ENCODE measurements around the gene ADGRA1. TPM values are rescaled to one million over a fixed set of nuclear protein-coding genes. Genes with fewer than 3 reads are reported as not detected.
"Not testable (repeated sequence)": the region's sequence is repeated elsewhere in the genome, so short reads cannot be mapped to it uniquely, and the experiment has no call there.

ADGRA1 gene
- total RNA-seq, 1 experiment from 2014 or later: not detected

- H3K4me3 Mint-ChIP-seq (ENCODE audit: unreplicated experiment): no peak overlapping the region
- H3K4me1 Mint-ChIP-seq (ENCODE audit: insufficient read depth, unreplicated experiment): no peaks in the 10 kb centered on the region
- TF ChIP-seq CTCF (IDR thresholded peaks at IDR 0.05; ENCODE audit: unreplicated experiment): no peak
- no peaks in the 10 kb centered on the region for H3K36me3 Mint-ChIP-seq (ENCODE audit: insufficient read depth, unreplicated experiment)
- CTCF ChIA-PET: no interaction called here
- no peak overlapping the region for H3K27ac Mint-ChIP-seq (ENCODE audit: low read depth, unreplicated experiment)
- BruUV-seq (replicated peaks): no TSS peak
- POLR2A ChIA-PET: no interaction called here
- intact Hi-C loops (cut with micrococcal nuclease): no loop called here
- DNase-seq (ENCODE audit: unreplicated experiment): no peak
- peaks cover 56% of the 10 kb centered on the region for H3K27me3 Mint-ChIP-seq (ENCODE audit: insufficient read depth, unreplicated experiment)
- peaks cover 29% of the 10 kb centered on the region for H3K9me3 Mint-ChIP-seq (ENCODE audit: unreplicated experiment)
These were observed 62.5 kb downstream of the ADGRA1 start for GRCh38 chr10:133150226-133150625.

DNA sequence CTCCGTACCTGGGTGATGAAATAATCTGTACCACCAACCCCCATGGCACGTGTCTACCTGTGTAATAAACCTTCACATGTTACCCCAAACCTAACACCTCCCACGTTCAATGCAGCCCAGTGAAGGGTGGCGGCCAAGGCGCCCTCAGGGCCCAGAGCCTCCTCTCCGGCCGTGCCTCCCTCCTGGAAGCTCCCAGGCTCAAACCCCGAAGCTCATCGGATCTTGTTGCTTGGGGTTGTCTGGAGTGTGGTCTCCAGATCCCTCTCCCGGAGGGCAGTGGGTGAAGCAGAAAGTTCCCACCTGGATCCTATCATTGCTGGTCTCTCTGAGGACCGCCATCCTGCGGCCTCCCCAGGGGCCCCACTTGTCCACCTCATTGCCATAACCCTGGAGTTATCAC is 62.9 kb downstream of the ADGRA1 start:
- H3K27me3 Mint-ChIP-seq (ENCODE audit: insufficient read depth, unreplicated experiment): peaks cover 56% of the 10 kb centered on the region
- TF ChIP-seq CTCF (IDR thresholded peaks at IDR 0.05; ENCODE audit: unreplicated experiment): no peak
- CTCF ChIA-PET: no interaction called here
- POLR2A ChIA-PET: no interaction called here
- H3K4me3 Mint-ChIP-seq (ENCODE audit: unreplicated experiment): no peak overlapping the region
- intact Hi-C loops (cut with micrococcal nuclease): no loop called here
- no TSS peak for BruUV-seq (replicated peaks)
- H3K9me3 Mint-ChIP-seq (ENCODE audit: unreplicated experiment): peaks cover 29% of the 10 kb centered on the region
- H3K36me3 Mint-ChIP-seq (ENCODE audit: insufficient read depth, unreplicated experiment): no peaks in the 10 kb centered on the region
- H3K4me1 Mint-ChIP-seq (ENCODE audit: insufficient read depth, unreplicated experiment): no peaks in the 10 kb centered on the region
- no peak for DNase-seq (ENCODE audit: unreplicated experiment)
- no peak overlapping the region for H3K27ac Mint-ChIP-seq (ENCODE audit: low read depth, unreplicated experiment)

DNA sequence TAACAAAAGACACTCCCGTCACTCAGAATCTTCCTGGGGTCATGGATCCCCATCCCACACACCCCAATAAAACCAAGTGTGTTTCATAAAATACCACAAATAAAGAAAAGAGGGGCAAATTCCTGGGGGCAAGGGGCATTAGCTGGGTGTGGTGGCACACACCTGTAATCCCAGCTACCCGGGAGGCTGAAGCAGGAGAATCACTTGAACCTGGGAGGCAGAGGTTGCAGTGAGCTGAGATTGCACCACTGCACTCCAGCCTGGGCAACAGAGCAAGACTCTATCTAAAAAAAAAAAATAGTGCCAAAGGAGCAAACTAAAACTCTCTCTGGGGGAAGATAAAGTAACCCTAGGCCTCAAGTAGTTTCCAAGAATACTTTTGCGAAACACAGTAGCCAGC is 63.3 kb downstream of the ADGRA1 start:
- peaks cover 29% of the 10 kb centered on the region for H3K9me3 Mint-ChIP-seq (ENCODE audit: unreplicated experiment)
- H3K36me3 Mint-ChIP-seq (ENCODE audit: insufficient read depth, unreplicated experiment); DNase-seq (ENCODE audit: unreplicated experiment); H3K4me1 Mint-ChIP-seq (ENCODE audit: insufficient read depth, unreplicated experiment); H3K4me3 Mint-ChIP-seq (ENCODE audit: unreplicated experiment); POLR2A ChIA-PET; intact Hi-C loops (cut with micrococcal nuclease); BruUV-seq (replicated peaks); CTCF ChIA-PET; H3K27ac Mint-ChIP-seq (ENCODE audit: low read depth, unreplicated experiment): not testable (repeated sequence)
- H3K27me3 Mint-ChIP-seq (ENCODE audit: insufficient read depth, unreplicated experiment): peaks cover 56% of the 10 kb centered on the region

- CTCF ChIA-PET: no interaction called here
- intact Hi-C loops (cut with micrococcal nuclease): no loop called here
- POLR2A ChIA-PET: no interaction called here
- Mint-ChIP-seq H3K36me3 (ENCODE audit: insufficient read depth, unreplicated experiment) (no peaks in the 10 kb centered on the region), H3K27ac (ENCODE audit: low read depth, unreplicated experiment) (no peak overlapping the region), H3K4me3 (ENCODE audit: unreplicated experiment) (no peak overlapping the region), H3K27me3 (ENCODE audit: insufficient read depth, unreplicated experiment) (peaks cover 54% of the 10 kb centered on the region), H3K9me3 (ENCODE audit: unreplicated experiment) (peaks cover 27% of the 10 kb centered on the region), H3K4me1 (ENCODE audit: insufficient read depth, unreplicated experiment) (no peaks in the 10 kb centered on the region)
- no peak for DNase-seq (ENCODE audit: unreplicated experiment)
- BruUV-seq (replicated peaks): no TSS peak
- TF ChIP-seq CTCF (IDR thresholded peaks at IDR 0.05; ENCODE audit: unreplicated experiment): no peak
These were observed 63.8 kb downstream of the ADGRA1 start for GRCh38 chr10:133151543-133151972.

- no TSS peak for BruUV-seq (replicated peaks)
- DNase-seq (ENCODE audit: unreplicated experiment): no peak
- H3K9me3 Mint-ChIP-seq (ENCODE audit: unreplicated experiment): peaks cover 3% of the 10 kb centered on the region
- H3K36me3 Mint-ChIP-seq (ENCODE audit: insufficient read depth, unreplicated experiment): no peaks in the 10 kb centered on the region
- intact Hi-C loops (cut with micrococcal nuclease): no loop called here
- no peak for TF ChIP-seq CTCF (IDR thresholded peaks at IDR 0.05; ENCODE audit: unreplicated experiment)
- H3K27me3 Mint-ChIP-seq (ENCODE audit: insufficient read depth, unreplicated experiment): peaks cover 25% of the 10 kb centered on the region
- H3K27ac Mint-ChIP-seq (ENCODE audit: low read depth, unreplicated experiment): no peak overlapping the region
- CTCF ChIA-PET: no interaction called here
- POLR2A ChIA-PET: no interaction called here
- H3K4me3 Mint-ChIP-seq (ENCODE audit: unreplicated experiment): no peak overlapping the region
- H3K4me1 Mint-ChIP-seq (ENCODE audit: insufficient read depth, unreplicated experiment): no peaks in the 10 kb centered on the region
These were observed 66.7 kb downstream of the ADGRA1 start for GRCh38 chr10:133154411-133154810.
